ENCODE results near the gene UTY. TPM values are rescaled to one million over a fixed set of nuclear protein-coding genes. Genes with fewer than 3 reads are reported as not detected.

UTY gene
- total RNA-seq, 1 donor, result 94.3 TPM

GRCh38 chrY:13416869-13417661, 62.8 kb downstream of the UTY start:
- DNase-seq (ENCODE audit: low read depth in 2 of 3, low spot score in 2 of 3), result no peak

DNA sequence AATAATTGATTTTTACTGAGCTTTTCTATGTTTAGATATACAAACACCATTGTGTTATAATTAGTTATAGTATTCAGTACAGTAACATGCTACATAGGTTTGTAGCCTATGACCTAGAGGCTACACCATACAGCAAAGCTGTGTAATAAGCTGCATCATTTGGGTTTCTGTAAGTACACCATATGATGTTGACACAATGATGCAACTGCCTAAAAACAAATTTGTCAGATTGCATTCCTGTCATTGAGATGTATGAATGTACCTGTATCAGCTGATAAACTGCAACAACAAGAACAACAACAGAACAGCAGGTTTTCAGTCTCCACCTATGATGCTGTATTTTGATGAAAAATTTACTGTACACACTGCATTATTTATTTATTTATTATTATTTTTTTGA, 64.3 kb downstream of the UTY start:
- DNase-seq (ENCODE audit: low read depth in 2 of 3, low spot score in 2 of 3), result no peak

DNA sequence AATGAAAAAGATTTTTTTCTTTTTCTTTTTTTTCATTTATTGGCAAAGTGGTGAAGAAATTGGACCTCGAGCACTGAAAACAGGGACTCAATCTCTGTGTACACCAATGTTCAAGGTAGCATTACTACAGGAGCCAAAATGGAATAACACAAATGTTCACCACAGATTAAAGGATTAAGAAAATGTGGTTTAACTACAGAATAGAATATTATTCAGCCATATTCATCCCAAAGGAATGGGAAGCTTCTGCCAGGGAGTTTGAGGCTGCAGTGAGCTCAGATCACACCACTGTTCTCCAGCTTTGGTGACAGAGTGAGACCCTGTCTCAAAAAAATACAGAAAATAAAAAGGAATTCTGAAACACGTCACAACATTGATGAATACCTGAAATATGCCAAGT, 81.0 kb downstream of the UTY start:
- no peak for DNase-seq (ENCODE audit: low read depth in 2 of 3, low spot score in 2 of 3)

- DNase-seq (ENCODE audit: low read depth in 2 of 3, low spot score in 2 of 3), result no peak
Measured at GRCh38 chrY:13381110-13381683, 98.6 kb downstream of the UTY start.

GRCh38 chrY:13370868-13371800, 108.7 kb downstream of the UTY start:
- DNase-seq (ENCODE audit: low read depth in 2 of 3, low spot score in 2 of 3), result no peak

GRCh38 chrY:13370245-13370644, 109.6 kb downstream of the UTY start:
- no peak for DNase-seq (ENCODE audit: low read depth in 2 of 3, low spot score in 2 of 3)

DNA sequence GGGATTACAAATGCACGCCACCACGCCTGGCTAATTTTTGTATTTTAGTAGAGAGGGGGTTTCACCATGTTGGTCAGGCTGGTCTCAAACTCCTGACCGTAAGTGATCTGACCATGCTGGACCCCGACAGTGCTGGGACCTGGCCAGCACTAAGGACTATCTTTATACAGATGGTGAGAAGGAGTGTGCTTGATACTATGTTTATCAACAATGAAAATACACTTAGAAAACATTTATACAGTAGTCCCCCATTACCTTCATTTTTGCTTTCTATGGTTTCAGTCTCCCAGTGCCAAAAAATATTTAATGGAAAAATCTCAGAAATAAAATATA, 111.4 kb downstream of the UTY start:
- DNase-seq (ENCODE audit: low read depth in 2 of 3, low spot score in 2 of 3), result no peak

DNA sequence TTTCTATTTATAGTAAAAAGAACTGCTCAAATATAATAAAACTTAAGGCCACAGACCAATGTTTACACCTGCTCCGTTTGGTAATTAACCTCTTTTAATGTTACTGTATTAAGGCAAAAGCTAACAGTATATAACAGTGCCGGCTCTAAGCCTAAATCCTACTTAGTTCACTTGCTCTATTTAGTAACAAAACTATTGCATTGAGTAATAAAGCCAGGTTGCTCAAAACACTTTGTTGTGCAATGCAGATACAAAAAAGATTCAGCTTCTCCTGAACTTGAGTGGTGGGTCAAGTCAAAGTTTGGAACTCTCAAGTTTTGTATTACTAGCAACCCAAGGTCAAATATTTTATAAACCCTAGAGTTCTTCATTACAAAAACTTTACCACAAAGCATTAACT, 116.2 kb downstream of the UTY start:
- DNase-seq (ENCODE audit: low read depth in 2 of 3, low spot score in 2 of 3), result no peak

GRCh38 chrY:13362662-13363061, 117.2 kb downstream of the UTY start:
- no peak for DNase-seq (ENCODE audit: low read depth in 2 of 3, low spot score in 2 of 3)

DNA sequence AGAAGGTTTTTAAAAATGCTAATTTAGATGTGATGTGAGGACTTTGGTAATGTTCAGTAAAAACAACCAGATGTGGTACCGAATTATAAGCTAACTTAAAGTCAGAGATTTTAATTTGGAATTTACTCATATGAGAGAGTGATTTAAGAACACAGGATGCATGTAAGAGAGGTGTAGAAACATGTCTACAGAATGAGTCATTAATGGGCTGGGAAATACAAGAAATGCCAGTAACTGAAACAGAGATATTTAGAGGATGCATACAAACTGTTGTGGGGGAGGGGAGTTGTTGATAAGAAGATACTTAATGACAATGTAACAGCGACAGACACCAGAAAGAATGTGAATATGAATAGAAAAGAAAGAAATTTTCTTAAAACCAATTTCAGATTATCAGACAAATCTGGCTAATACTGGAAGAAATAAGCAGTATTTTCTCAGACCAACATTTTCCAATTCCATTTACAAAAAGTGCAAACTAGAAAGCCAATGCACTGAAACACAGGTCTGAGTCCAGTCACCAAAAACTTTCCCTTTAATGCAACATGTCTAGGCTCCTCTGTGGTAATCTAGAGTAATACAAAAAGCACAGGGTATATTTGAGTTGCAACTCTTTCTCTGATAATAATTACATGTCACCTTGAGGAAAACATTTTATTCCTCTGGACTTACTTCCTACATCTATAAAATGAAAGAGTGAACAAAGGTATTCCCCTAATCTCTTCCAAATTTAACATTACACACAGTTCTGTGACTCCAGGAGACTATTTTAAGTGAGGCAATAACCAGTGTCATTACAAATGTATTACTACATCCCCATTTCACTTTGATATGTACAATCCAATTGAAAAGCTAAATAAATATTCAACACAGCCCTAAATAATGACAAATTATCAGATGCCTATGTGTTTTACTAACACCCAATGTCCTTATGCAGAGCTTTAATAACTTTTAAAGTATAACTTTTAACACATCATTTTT, 117.9 kb downstream of the UTY start:
- DNase-seq (ENCODE audit: low read depth in 2 of 3, low spot score in 2 of 3), result no peak

- no peak for DNase-seq (ENCODE audit: low read depth in 2 of 3, low spot score in 2 of 3)
Measured at GRCh38 chrY:13351443-13351842, 128.4 kb downstream of the UTY start.

GRCh38 chrY:13347106-13347505, 132.7 kb downstream of the UTY start:
- no peak for DNase-seq (ENCODE audit: low read depth in 2 of 3, low spot score in 2 of 3)

- no peak for DNase-seq (ENCODE audit: low read depth in 2 of 3, low spot score in 2 of 3)
Measured at GRCh38 chrY:13345549-13345948, 134.3 kb downstream of the UTY start.

DNA sequence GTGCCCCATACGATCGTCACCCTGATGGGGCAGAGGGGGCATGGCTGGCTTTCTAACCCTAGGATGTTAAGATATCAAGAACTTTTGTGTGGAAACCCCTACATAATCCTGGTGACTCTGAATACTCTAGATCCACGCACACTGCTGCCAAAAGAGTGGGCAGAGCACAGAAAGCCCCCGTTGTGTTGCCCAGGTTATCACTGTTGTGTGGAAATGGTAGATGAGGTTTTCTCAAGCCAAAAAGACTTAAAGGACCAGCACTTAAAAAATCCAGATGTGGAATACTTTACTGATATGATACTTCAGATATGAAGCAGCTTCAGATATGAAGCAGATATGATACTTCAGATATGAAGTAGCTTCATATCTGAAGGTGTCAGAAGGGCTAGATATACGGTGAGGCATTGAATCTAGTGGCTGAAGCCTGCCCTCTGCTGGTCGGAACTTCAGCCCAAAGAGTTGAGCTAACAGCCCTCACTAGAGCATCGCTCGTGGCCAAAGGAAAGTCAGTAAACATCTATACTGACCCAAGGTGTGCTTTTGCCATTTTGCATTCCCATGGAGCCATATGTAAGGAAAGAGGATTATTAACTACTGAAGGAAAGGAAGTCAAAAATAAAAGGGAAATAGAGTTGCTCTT, 136.4 kb downstream of the UTY start:
- DNase-seq (ENCODE audit: low read depth in 2 of 3, low spot score in 2 of 3), result peak in 2 of 3 donors; percentile 20 to 54

DNA sequence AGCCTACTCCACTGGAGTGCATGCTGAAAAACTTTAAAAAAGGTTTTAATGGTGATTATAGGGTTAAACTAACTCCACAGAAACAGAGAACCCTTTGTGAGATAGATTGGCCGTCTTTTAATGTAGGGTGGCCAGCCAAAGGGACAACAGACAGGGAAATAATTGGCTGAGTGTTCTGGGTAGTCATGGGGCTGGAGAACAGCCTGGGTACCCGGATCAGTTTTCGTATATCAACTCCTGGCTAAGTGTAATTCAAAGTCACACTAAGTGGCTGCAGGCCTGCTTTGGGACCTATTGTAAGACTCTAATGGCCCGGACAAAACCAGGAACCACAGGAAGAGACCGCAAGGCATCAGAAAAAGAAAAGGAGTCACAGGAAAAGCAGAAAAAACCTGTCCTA, 139.9 kb downstream of the UTY start:
- no peak for DNase-seq (ENCODE audit: low read depth in 2 of 3, low spot score in 2 of 3)

- DNase-seq (ENCODE audit: low read depth in 2 of 3, low spot score in 2 of 3), result no peak
Measured at GRCh38 chrY:13339381-13339780, 140.5 kb downstream of the UTY start.

GRCh38 chrY:13338711-13339110, 141.1 kb downstream of the UTY start:
- DNase-seq (ENCODE audit: low read depth in 2 of 3, low spot score in 2 of 3), result peak in 2 of 3 donors; percentile 11 to 20

DNA sequence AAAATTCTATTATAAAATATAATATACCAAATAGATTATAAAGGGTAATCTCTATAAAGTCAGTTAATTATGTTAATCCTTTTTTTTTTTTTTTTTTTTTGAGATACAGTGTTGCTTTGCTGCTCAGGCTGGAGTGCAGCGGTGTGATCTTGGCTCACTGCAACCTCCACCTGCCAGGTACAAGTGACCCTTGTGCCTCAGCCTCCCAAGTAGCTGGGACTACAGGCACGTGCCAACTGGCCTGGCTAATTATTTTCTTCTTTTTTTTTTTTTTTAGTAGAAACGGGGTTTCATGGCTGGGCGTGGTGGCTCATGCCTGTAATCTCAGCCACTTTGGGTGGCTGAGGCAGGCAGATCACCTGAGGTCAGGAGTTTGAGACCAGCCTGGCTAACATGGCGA, 141.9 kb downstream of the UTY start:
- no peak for DNase-seq (ENCODE audit: low read depth in 2 of 3, low spot score in 2 of 3)

DNA sequence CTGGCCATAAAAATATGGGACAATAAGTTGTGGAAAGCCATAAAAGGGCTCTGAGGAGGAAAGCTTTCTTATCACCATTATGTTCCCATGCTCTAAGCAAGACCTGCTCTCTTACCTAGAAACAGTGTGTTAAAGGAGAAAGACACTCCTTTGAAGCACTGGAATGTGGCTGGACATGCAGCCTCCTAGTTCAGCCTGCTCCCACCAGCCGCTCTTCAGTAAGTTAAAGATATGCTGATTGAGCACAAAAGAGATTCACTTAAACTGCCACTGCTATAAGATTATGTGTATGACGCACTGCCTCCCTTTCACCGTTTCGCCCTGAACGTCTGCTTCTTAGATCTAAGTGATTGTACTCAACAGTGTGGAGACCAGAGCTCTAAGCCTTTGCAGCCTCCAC, 146.0 kb downstream of the UTY start:
- DNase-seq (ENCODE audit: low read depth in 2 of 3, low spot score in 2 of 3), result no peak

- no peak for DNase-seq (ENCODE audit: low read depth in 2 of 3, low spot score in 2 of 3)
Measured at GRCh38 chrY:13330651-13331050, 149.2 kb downstream of the UTY start.

Data from hematopoietic multipotent progenitor cell (in vitro differentiated cells).